Choroid plexus epithelial cell (primary cell): ENCODE data around the gene MYO1G.

Source experiments
- DNase-seq: peaks from one replicate; pipeline ENCODE4 v3.0.0-alpha.2; 2010; ENCODE audit warnings: low read depth
- H3K4me3 ChIP-seq: 2 replicates; pipeline ENCODE4 v1.5.1; 2011; ENCODE audit warnings: low read depth, mild to moderate bottlenecking, control low read depth, low read length, moderate library complexity
- CTCF ChIP-seq: conservative IDR thresholded peaks from 2 replicates; pipeline ENCODE4 v1.5.1; 2011; ENCODE audit warnings: low read depth, mild to moderate bottlenecking, control low read depth, inconsistent platforms, low read length, moderate library complexity

The MYO1G gene

GRCh38 chr7:44965441-44965903 lies 13.3 kb downstream of the MYO1G start:
- no peak overlapping the region for H3K4me3 ChIP-seq
- no peak for TF ChIP-seq CTCF
- no peak for DNase-seq

GRCh38 chr7:44964831-44965440 lies 13.9 kb downstream of the MYO1G start:
- H3K4me3 ChIP-seq = no peak overlapping the region
- TF ChIP-seq CTCF = no peak
- no peak for DNase-seq

- peak; percentile 67 for TF ChIP-seq CTCF
- no peak overlapping the region for H3K4me3 ChIP-seq
- DNase-seq = peak; percentile 40
Observed at GRCh38 chr7:44964384-44964830, 14.4 kb downstream of the MYO1G start.

GRCh38 chr7:44963364-44964290 lies 15.2 kb downstream of the MYO1G start:
- no peak for TF ChIP-seq CTCF
- H3K4me3 ChIP-seq = no peak overlapping the region

GRCh38 chr7:44962483-44963251 lies 16.1 kb downstream of the MYO1G start:
- peak overlapping the region; percentile 53 for H3K4me3 ChIP-seq
- no peak for TF ChIP-seq CTCF
- DNase-seq = peak; percentile 28

More at GRCh38 chr7:44963364-44964290, 15.2 kb downstream of the MYO1G start:
- DNase-seq = no peak

- TF ChIP-seq CTCF = no peak
- no peak for DNase-seq
Observed at GRCh38 chr7:44961844-44962482, 16.9 kb downstream of the MYO1G start.

More at GRCh38 chr7:44961844-44962482, 16.9 kb downstream of the MYO1G start:
- H3K4me3 ChIP-seq = no peak overlapping the region
